Mammary epithelial cell (primary cell): ENCODE measurements around the gene RELN.

Experiments
- CTCF ChIP-seq, 2 donors: IDR thresholded peaks in 1 of 2; conservative IDR thresholded peaks in 1 of 2; 2 replicates each; pipeline ENCODE4 v1.5.1; 2011 to 2012; ENCODE audit warnings: inconsistent platforms in 2 of 2, low read length in 2 of 2, mild to moderate bottlenecking in 2 of 2, control low read depth in 1 of 2, low read depth in 1 of 2; ENCODE audit not compliant: insufficient read depth in 1 of 2; ENCODE audit errors: extremely low read depth in 1 of 2
- EZH2 ChIP-seq: IDR thresholded peaks from 2 replicates; pipeline ENCODE4 v1.6.1; 2012; ENCODE audit warnings: low read length, inconsistent platforms, borderline replicate concordance

GRCh38 chr7:103539875-103540274, 449.6 kb downstream of the RELN start:
- TF ChIP-seq EZH2 = no peak
- no peak for TF ChIP-seq CTCF (conservative IDR thresholded peaks at IDR 0.05 in 1 of 2, IDR thresholded peaks at IDR 0.05 in 1 of 2; ENCODE audit: extremely low read depth in 1 of 2, insufficient read depth in 1 of 2, low read depth in 1 of 2, low read length in 2 of 2)
